CD4-positive, alpha-beta T cell (primary cell): ENCODE measurements around the gene P2RX4. TPM values are rescaled to one million over a fixed set of nuclear protein-coding genes. Genes with fewer than 3 reads are reported as not detected.

Source experiments
- ATAC-seq: fragments of 200-7000 bp; cut with Tn5 transposase; one replicate; pipeline ENCODE4 v1.10.0; 2022; ENCODE audit warnings: mild to moderate bottlenecking; ENCODE audit not compliant: poor library complexity
- CTCF ChIA-PET: fragments of 350-600 bp; sonication (Branson Sonifier 250); formaldehyde crosslinking; loops from one replicate; lab custom pipeline; 2021; ENCODE audit warnings: antibody characterized with exemption, inconsistent platforms; lab: Charles Lee
- POLR2A ChIA-PET: fragments of 350-600 bp; sonication (Branson Sonifier 250); formaldehyde crosslinking; loops from one replicate; lab custom pipeline; 2021; ENCODE audit warnings: antibody characterized with exemption, inconsistent platforms; lab: Charles Lee
- DNase-seq, 14 experiments: peaks; one replicate each; pipeline ENCODE4 v3.0.0-alpha.2; 2013 to 2020; ENCODE audit warnings: mixed read lengths in 2 of 14
- H3K27ac ChIP-seq, 2 donors: one replicate each; pipeline versions ENCODE4 v1.5.1 to v1.7.0; 2013; ENCODE audit warnings: low read length in 2 of 2, low read depth in 1 of 2, mild to moderate bottlenecking in 1 of 2
- H3K27me3 ChIP-seq, 2 experiments: 1 replicate in 1 of 2; 2 replicates in 1 of 2; pipeline versions ENCODE4 v1.6.1 to v1.7.0; 2013; ENCODE audit warnings: low read length in 2 of 2, control low read depth in 1 of 2, mild to moderate bottlenecking in 1 of 2, moderate library complexity in 1 of 2; ENCODE audit not compliant: insufficient read depth in 2 of 2, control insufficient read depth in 1 of 2
- H3K36me3 ChIP-seq: one replicate; pipeline ENCODE4 v1.6.1; 2013; ENCODE audit warnings: low read length, control low read depth; ENCODE audit not compliant: insufficient read depth
- H3K4me1 ChIP-seq: one replicate; pipeline ENCODE4 v1.6.1; 2013; ENCODE audit warnings: low read length, control low read depth; ENCODE audit not compliant: insufficient read depth
- H3K4me3 ChIP-seq: one replicate; pipeline ENCODE4 v1.5.1; 2013; ENCODE audit warnings: mild to moderate bottlenecking, low read length, moderate library complexity
- H3K9me3 ChIP-seq, 2 experiments: 1 replicate in 1 of 2; 2 replicates in 1 of 2; pipeline versions ENCODE4 v1.6.1 to v1.7.0; 2013; ENCODE audit warnings: low read length in 2 of 2, mild to moderate bottlenecking in 2 of 2, control low read depth in 1 of 2, moderate library complexity in 1 of 2; ENCODE audit not compliant: control insufficient read depth in 1 of 2, insufficient read depth in 1 of 2
- H3K27ac Mint-ChIP-seq: one replicate; pipeline ENCODE4 v1.8.0; 2020; ENCODE audit warnings: mixed read lengths
- H3K27me3 Mint-ChIP-seq: one replicate; pipeline ENCODE4 v1.8.0; 2021; ENCODE audit warnings: mixed read lengths
- H3K36me3 Mint-ChIP-seq: one replicate; pipeline ENCODE4 v1.8.0; 2021; ENCODE audit warnings: low read depth, mixed read lengths
- H3K4me1 Mint-ChIP-seq: one replicate; pipeline ENCODE4 v1.8.0; 2021; ENCODE audit warnings: low read depth, mixed read lengths
- H3K4me3 Mint-ChIP-seq: one replicate; pipeline ENCODE4 v1.8.0; 2020; ENCODE audit warnings: mild to moderate bottlenecking, mixed read lengths
- H3K9me3 Mint-ChIP-seq: one replicate; pipeline ENCODE4 v1.8.0; 2020; ENCODE audit warnings: mixed read lengths
- intact Hi-C, 2 experiments: fragments of 100-400 bp; cut with DNase I in 1 of 2; cut with micrococcal nuclease in 1 of 2; formaldehyde crosslinking; loops; one replicate each; pipeline versions ENCODE4 v1.15.1 to v1.9.0; 2023 to 2025; cut with DNase I, micrococcal nuclease
- total RNA-seq, 174 experiments: library from RNA in 2 of 174; stranded (reverse) in 2 of 174; gene quantifications; one replicate each; pipeline ENCODE4 v1.2.3 and lab custom pipeline; 2021 to 2026
- TF ChIP-seq, protein P1 (sequence below): fragments of 200-600 bp; IDR thresholded peaks from one replicate; pipeline ENCODE4 v1.8.0; 2022; ENCODE audit warnings: antibody characterized with exemption, mild to moderate bottlenecking

Gene P2RX4
- total RNA-seq, 2 experiments from 2014 or later = 36.2 to 37.4 TPM

DNA sequence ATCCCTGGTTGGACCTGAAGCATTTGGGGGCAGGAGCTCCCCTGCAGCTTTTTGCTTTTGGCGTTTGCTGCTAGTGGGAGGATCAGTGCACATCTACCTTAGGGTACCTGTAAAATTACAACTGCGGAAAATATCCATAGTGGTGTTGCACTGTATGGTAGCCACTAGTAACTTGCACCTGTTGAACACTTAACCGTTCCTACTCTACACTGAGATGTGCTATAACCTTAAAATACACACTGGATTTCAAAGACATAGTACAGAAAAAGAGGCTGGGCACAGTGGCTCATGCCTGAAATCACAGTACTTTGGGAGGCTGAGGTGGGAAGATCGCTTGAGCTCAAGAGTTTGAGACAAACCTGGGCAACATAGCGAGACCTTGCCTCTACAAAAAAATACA is 2.9 kb downstream of the P2RX4 start:
- Mint-ChIP-seq H3K27ac (peak overlapping the region; percentile 88), H3K27me3 (no peaks in the 10 kb centered on the region), H3K9me3 (no peaks in the 10 kb centered on the region), H3K4me1 (peaks cover 22% of the 10 kb centered on the region), H3K4me3 (no peak overlapping the region), H3K36me3 (peaks cover 18% of the 10 kb centered on the region)
- H3K27ac ChIP-seq = no peak overlapping the region
- TF ChIP-seq, protein P1, sequence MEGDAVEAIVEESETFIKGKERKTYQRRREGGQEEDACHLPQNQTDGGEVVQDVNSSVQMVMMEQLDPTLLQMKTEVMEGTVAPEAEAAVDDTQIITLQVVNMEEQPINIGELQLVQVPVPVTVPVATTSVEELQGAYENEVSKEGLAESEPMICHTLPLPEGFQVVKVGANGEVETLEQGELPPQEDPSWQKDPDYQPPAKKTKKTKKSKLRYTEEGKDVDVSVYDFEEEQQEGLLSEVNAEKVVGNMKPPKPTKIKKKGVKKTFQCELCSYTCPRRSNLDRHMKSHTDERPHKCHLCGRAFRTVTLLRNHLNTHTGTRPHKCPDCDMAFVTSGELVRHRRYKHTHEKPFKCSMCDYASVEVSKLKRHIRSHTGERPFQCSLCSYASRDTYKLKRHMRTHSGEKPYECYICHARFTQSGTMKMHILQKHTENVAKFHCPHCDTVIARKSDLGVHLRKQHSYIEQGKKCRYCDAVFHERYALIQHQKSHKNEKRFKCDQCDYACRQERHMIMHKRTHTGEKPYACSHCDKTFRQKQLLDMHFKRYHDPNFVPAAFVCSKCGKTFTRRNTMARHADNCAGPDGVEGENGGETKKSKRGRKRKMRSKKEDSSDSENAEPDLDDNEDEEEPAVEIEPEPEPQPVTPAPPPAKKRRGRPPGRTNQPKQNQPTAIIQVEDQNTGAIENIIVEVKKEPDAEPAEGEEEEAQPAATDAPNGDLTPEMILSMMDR = no peak
- DNase-seq = no peak
- intact Hi-C loops = no loop called here
- ChIA-PET POLR2A (interaction anchor here (2.7 kb wide), 1 partner anchor 11 kb away, joined by 13 read pairs; no protein-coding TSS in a partner anchor), CTCF (interaction anchor here (2.0 kb wide), 1 partner anchor 17 kb away, joined by 6 read pairs; no protein-coding TSS in a partner anchor)
- peaks cover 11% of the 10 kb centered on the region for H3K36me3 ChIP-seq
- peaks cover 50% of the 10 kb centered on the region for H3K4me1 ChIP-seq
- no peaks in the 10 kb centered on the region for H3K27me3 ChIP-seq
- ATAC-seq = no peak
- no peaks in the 10 kb centered on the region for H3K9me3 ChIP-seq
- H3K4me3 ChIP-seq = no peak overlapping the region

DNA sequence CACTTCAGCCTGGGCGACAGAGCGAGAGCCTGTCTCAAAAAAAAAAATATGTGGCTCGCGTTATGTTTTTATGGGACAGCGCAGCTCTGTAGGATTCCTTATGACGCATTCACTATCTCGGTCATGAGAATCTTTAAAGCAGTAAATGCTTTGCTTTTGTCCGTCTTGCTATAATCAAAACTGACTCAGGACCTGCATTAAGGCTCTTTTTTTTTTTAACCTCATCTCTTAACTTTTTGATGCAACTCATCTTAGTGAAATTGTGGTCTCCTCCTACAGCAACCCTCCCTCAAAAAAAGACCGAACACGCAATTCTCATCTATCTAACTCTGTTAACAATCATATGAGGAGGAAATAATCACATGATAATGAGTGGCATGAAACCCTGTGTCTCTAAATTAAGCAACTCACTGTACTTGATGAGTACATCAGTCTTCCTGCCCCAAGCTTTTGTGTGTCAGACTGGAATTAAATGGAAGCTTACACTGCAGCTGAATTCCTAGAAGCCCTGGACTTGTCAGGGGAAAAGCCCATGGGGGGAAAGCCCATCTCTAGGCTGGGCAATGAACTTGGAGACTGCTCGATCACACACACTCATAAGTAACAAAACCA is 4.3 kb downstream of the P2RX4 start:
- Histone ChIP-seq H3K4me1 (peaks cover 46% of the 10 kb centered on the region), H3K4me3 (no peak overlapping the region), H3K9me3 (no peaks in the 10 kb centered on the region), H3K27me3 (no peaks in the 10 kb centered on the region), H3K27ac (peak overlapping the region; percentile 9 to 35), H3K36me3 (peaks cover 18% of the 10 kb centered on the region)
- intact Hi-C loops = no loop called here
- ChIA-PET CTCF (interaction anchor here (0.6 to 2.0 kb wide), 3 partner anchors 11 to 61 kb away, joined by 4 to 6 read pairs (median 5); no protein-coding TSS in a partner anchor), POLR2A (interaction anchor here (0.7 to 2.7 kb wide), 3 partner anchors 8 to 913 kb away, joined by 3 to 13 read pairs (median 3); no protein-coding TSS in a partner anchor)
- ATAC-seq (no peak), DNase-seq (peak in 3 of 14 experiments; percentile 22 to 73 (median 60))
- Mint-ChIP-seq H3K4me3 (peak overlapping the region; percentile 58), H3K36me3 (peaks cover 29% of the 10 kb centered on the region), H3K4me1 (peaks cover 18% of the 10 kb centered on the region), H3K9me3 (no peaks in the 10 kb centered on the region), H3K27ac (peak overlapping the region; percentile 73), H3K27me3 (no peaks in the 10 kb centered on the region)
- TF ChIP-seq, protein P1 = no peak

DNA sequence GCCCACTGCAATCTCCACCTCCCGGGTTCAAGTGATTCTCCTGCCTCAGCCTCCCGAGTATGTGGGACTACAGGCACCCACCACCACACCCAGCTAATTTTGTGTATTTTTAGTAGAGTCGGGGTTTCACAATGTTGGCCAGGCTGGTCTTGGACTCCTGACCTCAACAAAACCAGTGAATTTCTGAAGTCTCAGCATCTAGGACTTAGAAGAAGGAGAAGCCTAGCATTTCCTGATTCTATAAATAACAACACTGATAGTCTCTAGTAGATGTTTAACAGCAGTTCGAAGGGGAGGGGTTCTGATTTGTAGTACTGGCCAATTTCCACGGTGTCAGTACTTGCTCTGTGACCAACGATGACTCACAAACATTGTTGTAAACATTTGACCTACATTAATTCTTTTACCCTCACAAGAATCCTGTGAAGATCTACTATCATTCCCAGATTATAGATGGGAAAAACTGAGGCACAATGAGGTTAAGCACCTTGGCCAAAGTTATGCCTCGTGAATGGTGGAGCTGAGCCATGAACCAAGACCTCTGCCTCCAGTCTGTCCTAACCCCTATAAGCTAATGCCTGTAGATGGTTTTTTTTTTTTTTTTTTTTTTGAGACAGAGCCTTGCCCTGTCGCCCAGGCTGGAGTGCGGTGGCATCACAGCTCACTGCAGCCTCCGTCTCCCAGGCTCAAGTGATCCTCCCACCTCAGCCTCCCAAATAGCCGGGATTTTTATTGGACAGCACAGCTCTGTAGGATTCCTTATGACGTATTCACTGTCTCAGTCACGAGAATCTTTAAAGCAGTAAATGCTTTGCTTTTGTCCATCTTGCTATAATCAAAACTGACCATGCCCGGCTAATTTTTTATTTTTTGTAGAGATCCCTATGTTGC is 5.2 kb downstream of the P2RX4 start:
- TF ChIP-seq, protein P1 = no peak
- H3K36me3 ChIP-seq = peaks cover 18% of the 10 kb centered on the region
- no peak overlapping the region for H3K4me3 ChIP-seq
- ChIA-PET POLR2A (interaction anchor here (2.7 kb wide), 1 partner anchor 9 kb away, joined by 13 read pairs; no protein-coding TSS in a partner anchor), CTCF (interaction anchor here (0.6 to 1.7 kb wide), 2 partner anchors 10 to 60 kb away, joined by 4 to 5 read pairs; no protein-coding TSS in a partner anchor)
- H3K36me3 Mint-ChIP-seq = peaks cover 38% of the 10 kb centered on the region
- H3K4me3 Mint-ChIP-seq = no peak overlapping the region
- no peaks in the 10 kb centered on the region for H3K27me3 Mint-ChIP-seq
- peak overlapping the region; percentile 9 to 35 for H3K27ac ChIP-seq
- intact Hi-C loops = no loop called here
- H3K4me1 ChIP-seq = peaks cover 41% of the 10 kb centered on the region
- H3K9me3 Mint-ChIP-seq = no peaks in the 10 kb centered on the region
- peak overlapping the region; percentile 73 for H3K27ac Mint-ChIP-seq
- ATAC-seq = no peak
- DNase-seq = peak in 3 of 14 experiments; percentile 36 to 65 (median 60)
- H3K4me1 Mint-ChIP-seq = peaks cover 26% of the 10 kb centered on the region
- H3K27me3 ChIP-seq = no peaks in the 10 kb centered on the region
- H3K9me3 ChIP-seq = no peaks in the 10 kb centered on the region
